GM23248 (cell line): ENCODE results near the gene SPATA9. TPM values are rescaled to one million over a fixed set of nuclear protein-coding genes. Genes with fewer than 3 reads are reported as not detected.
"Not testable (repeated sequence)": the region's sequence is repeated elsewhere in the genome, so short reads cannot be mapped to it uniquely, and the experiment has no call there.

Experiments used
- DNase-seq: peaks from one replicate; pipeline ENCODE4 v3.0.0-alpha.2; 2015
- H2AFZ ChIP-seq: fragments of 200-600 bp; sonication (generic); 2 replicates; pipeline ENCODE4 v1.6.1; 2016; ENCODE audit warnings: antibody characterized with exemption
- H3F3A ChIP-seq: fragments of 200-600 bp; sonication (generic); 2 replicates; pipeline ENCODE4 v1.6.1; 2016; ENCODE audit warnings: mild to moderate bottlenecking, antibody characterized with exemption, mixed run types; ENCODE audit not compliant: insufficient read depth
- H3K27ac ChIP-seq: fragments of 200-600 bp; sonication (generic); 2 replicates; pipeline ENCODE4 v1.5.1; 2016; ENCODE audit warnings: mild to moderate bottlenecking
- H3K27me3 ChIP-seq: fragments of 200-600 bp; sonication (generic); replicated peaks from 2 replicates; pipeline ENCODE4 v1.6.1; 2016; ENCODE audit warnings: mild to moderate bottlenecking; ENCODE audit not compliant: insufficient read depth
- H3K36me3 ChIP-seq: fragments of 200-600 bp; sonication (generic); 2 replicates; pipeline ENCODE4 v1.6.1; 2016; ENCODE audit warnings: low read depth, mild to moderate bottlenecking
- H3K4me1 ChIP-seq: fragments of 200-600 bp; sonication (generic); 2 replicates; pipeline ENCODE4 v1.6.1; 2016; ENCODE audit warnings: mild to moderate bottlenecking; ENCODE audit not compliant: insufficient read depth
- H3K4me2 ChIP-seq: fragments of 200-600 bp; sonication (generic); one replicate; pipeline ENCODE4 v1.6.1; 2016; ENCODE audit warnings: mild to moderate bottlenecking; ENCODE audit not compliant: unreplicated experiment
- H3K4me3 ChIP-seq: fragments of 200-600 bp; sonication (generic); 2 replicates; pipeline ENCODE4 v1.5.1; 2016; ENCODE audit warnings: mild to moderate bottlenecking
- H3K79me2 ChIP-seq: fragments of 200-600 bp; sonication (generic); 2 replicates; pipeline ENCODE4 v1.6.1; 2016; ENCODE audit warnings: mild to moderate bottlenecking; ENCODE audit not compliant: insufficient read depth
- H3K9ac ChIP-seq: fragments of 200-600 bp; sonication (generic); 2 replicates; pipeline ENCODE4 v1.6.1; 2016; ENCODE audit warnings: mild to moderate bottlenecking
- H3K9me2 ChIP-seq: fragments of 200-600 bp; sonication (generic); 2 replicates; pipeline ENCODE4 v1.6.1; 2016; ENCODE audit warnings: mixed run types, mild to moderate bottlenecking, moderate library complexity; ENCODE audit not compliant: insufficient read depth
- H3K9me3 ChIP-seq: fragments of 200-600 bp; sonication (generic); one replicate; pipeline ENCODE4 v1.6.1; 2017; ENCODE audit warnings: low read depth
- H4K20me1 ChIP-seq: fragments of 200-600 bp; sonication (generic); 2 replicates; pipeline ENCODE4 v1.6.0; 2016; ENCODE audit not compliant: insufficient read depth
- EZH2 ChIP-seq: fragments of 200-600 bp; sonication (generic); IDR thresholded peaks from 2 replicates; pipeline ENCODE4 v1.6.1; 2018; ENCODE audit warnings: antibody characterized with exemption, mild to moderate bottlenecking; ENCODE audit not compliant: insufficient read depth, poor library complexity, severe bottlenecking
- EZH2phosphoT487 ChIP-seq: fragments of 200-600 bp; sonication (generic); IDR thresholded peaks from 2 replicates; pipeline ENCODE4 v1.6.1; 2018; ENCODE audit warnings: antibody characterized with exemption, moderate library complexity, mild to moderate bottlenecking, low read depth; ENCODE audit not compliant: insufficient read depth
- WGBS, 2 experiments: methylation state at CpG; one replicate each; pipeline ENCODE4 v1.1.6; 2015 to 2017; ENCODE audit warnings: low lambda C conversion rate in 2 of 2, low coverage in 1 of 2; ENCODE audit errors: missing lambda C conversion rate in 2 of 2; 5-methylcytosine and 5-hydroxymethylcytosine counted together
- in situ Hi-C: fragments of 300-500 bp; cut with MboI; formaldehyde crosslinking; loops from 2 replicates; pipeline ENCODE4 v1.15.0; 2020
- polyA plus RNA-seq: library from polyadenylated mRNA; unstranded; fragments of >200 nt; fragmentation: Nextera tagmentation; extraction: Ambion mirVana; gene quantifications from 2 replicates; pipeline ENCODE4 v1.2.1, GENCODE V29; 2016
- total RNA-seq: library from RNA; depleted of rRNA; stranded (reverse); fragments of >200 nt; shearing (Covaris generic); gene quantifications from 2 replicates; pipeline ENCODE4 v1.2.3, GENCODE V29; 2014

Gene SPATA9
- total and polyA plus RNA-seq, 2 experiments from 2014 or later: 0.22 to 0.96 TPM

GRCh38 chr5:95718203-95718602 lies 35.4 kb upstream of the SPATA9 start:
- Histone ChIP-seq H3K9ac (no peak overlapping the region), H3K27me3 (no peaks in the 10 kb centered on the region), H3K9me3 (no peaks in the 10 kb centered on the region), H3K4me2 (no peak overlapping the region), H3K4me3 (no peak overlapping the region), H3F3A (peaks cover 14% of the 10 kb centered on the region; the same call in 1 of the 2 replicates), H3K9me2 (no peaks in the 10 kb centered on the region), H3K36me3 (0 out of 2 replicates have a peak, but pooled peaks cover 5% of the 10 kb centered on the region), H3K4me1 (peaks cover 33% of the 10 kb centered on the region), H3K27ac (no peak overlapping the region), H3K79me2 (no peaks in the 10 kb centered on the region), H2AFZ (no peak overlapping the region), H4K20me1 (no peaks in the 10 kb centered on the region)
- WGBS, 2 experiments: 95 to 100% methylated on average over 2 of the region's 2 CpGs
- in situ Hi-C loops: no loop called here
- DNase-seq: no peak
- TF ChIP-seq EZH2 (no peak), EZH2phosphoT487 (no peak)

- Histone ChIP-seq H3K4me3 (no peak overlapping the region), H4K20me1 (no peaks in the 10 kb centered on the region), H3K27me3 (no peaks in the 10 kb centered on the region), H3K9me2 (no peaks in the 10 kb centered on the region), H3K9me3 (no peaks in the 10 kb centered on the region), H3K79me2 (no peaks in the 10 kb centered on the region), H3K9ac (no peak overlapping the region), H3K36me3 (0 out of 2 replicates have a peak, but pooled peaks cover 5% of the 10 kb centered on the region), H3K4me2 (no peak overlapping the region), H3K4me1 (peaks cover 34% of the 10 kb centered on the region), H3F3A (peaks cover 10% of the 10 kb centered on the region; the same call in 1 of the 2 replicates), H2AFZ (no peak overlapping the region), H3K27ac (no peak overlapping the region)
- 97% methylated on average over 2 of the region's 2 CpGs for WGBS, 2 experiments
- DNase-seq: no peak
- in situ Hi-C loops: no loop called here
- TF ChIP-seq EZH2 (no peak), EZH2phosphoT487 (no peak)
Observed at GRCh38 chr5:95717439-95717838, 34.6 kb upstream of the SPATA9 start.

GRCh38 chr5:95715799-95716461 lies 33.1 kb upstream of the SPATA9 start:
- 0 out of 2 replicates have a peak, but pooled peaks cover 5% of the 10 kb centered on the region for H3K36me3 ChIP-seq
- TF ChIP-seq EZH2 (no peak), EZH2phosphoT487 (no peak)
- H3K4me1 ChIP-seq: peaks cover 39% of the 10 kb centered on the region
- no peaks in the 10 kb centered on the region for H3K79me2 ChIP-seq
- WGBS, 2 experiments: 77 to 80% methylated on average over 5 of the region's 5 CpGs
- no peaks in the 10 kb centered on the region for H4K20me1 ChIP-seq
- peak overlapping the region; percentile 27 for H3K9ac ChIP-seq
- peak overlapping the region; percentile 28; the same call in 1 of the 2 replicates for H3K4me3 ChIP-seq
- DNase-seq: peak; percentile 87
- in situ Hi-C loops: no loop called here
- H2AFZ ChIP-seq: no peak overlapping the region
- H3K9me3 ChIP-seq: no peaks in the 10 kb centered on the region
- H3K27me3 ChIP-seq: no peaks in the 10 kb centered on the region
- H3F3A ChIP-seq: peaks cover 10% of the 10 kb centered on the region; the same call in 1 of the 2 replicates
- H3K4me2 ChIP-seq: peak overlapping the region; percentile 55
- peak overlapping the region; percentile 63 for H3K27ac ChIP-seq
- no peaks in the 10 kb centered on the region for H3K9me2 ChIP-seq

GRCh38 chr5:95713960-95714710 lies 31.3 kb upstream of the SPATA9 start:
- in situ Hi-C loops: no loop called here
- Histone ChIP-seq H3K4me1 (peaks cover 31% of the 10 kb centered on the region), H3K4me3 (no peak overlapping the region), H4K20me1 (no peaks in the 10 kb centered on the region), H3K36me3 (0 out of 2 replicates have a peak, but pooled peaks cover 5% of the 10 kb centered on the region), H3K4me2 (no peak overlapping the region), H3K79me2 (no peaks in the 10 kb centered on the region), H3K9me3 (no peaks in the 10 kb centered on the region), H3F3A (0 out of 2 replicates have a peak, but pooled peaks cover 4% of the 10 kb centered on the region), H3K9ac (no peak overlapping the region), H3K27me3 (no peaks in the 10 kb centered on the region), H3K9me2 (no peaks in the 10 kb centered on the region), H2AFZ (no peak overlapping the region), H3K27ac (no peak overlapping the region)
- 96 to 99% methylated on average over 4 of the region's 4 CpGs for WGBS, 2 experiments
- no peak for DNase-seq
- TF ChIP-seq EZH2: no peak
- no peak for TF ChIP-seq EZH2phosphoT487

- DNase-seq, in situ Hi-C loops, H3K9me2 ChIP-seq, H4K20me1 ChIP-seq, H3K79me2 ChIP-seq, H2AFZ ChIP-seq, H3K36me3 ChIP-seq, H3K9ac ChIP-seq, H3K9me3 ChIP-seq, H3F3A ChIP-seq, H3K27ac ChIP-seq, H3K4me3 ChIP-seq, H3K27me3 ChIP-seq: not testable (repeated sequence)
- WGBS, 2 experiments: 83 to 88% methylated on average over 3 to 5 of the region's 5 CpGs
- Histone ChIP-seq H3K4me1 (peaks cover 31% of the 10 kb centered on the region), H3K4me2 (peak overlapping the region; percentile 37)
Observed at GRCh38 chr5:95713246-95713645, 30.5 kb upstream of the SPATA9 start.
